Hepatocyte (in vitro differentiated cells): ENCODE measurements around the gene NR2E3.

Experiments used
- EZH2 ChIP-seq: fragments of 200-600 bp; sonication (generic); IDR thresholded peaks from 2 replicates; pipeline ENCODE4 v1.6.1; 2016; ENCODE audit warnings: antibody characterized with exemption, mild to moderate bottlenecking, borderline replicate concordance
- EZH2phosphoT487 ChIP-seq: fragments of 200-600 bp; sonication (generic); IDR thresholded peaks from one replicate; pipeline ENCODE4 v1.6.1; 2018; ENCODE audit warnings: antibody characterized with exemption, mild to moderate bottlenecking, low read depth, moderate library complexity; ENCODE audit not compliant: unreplicated experiment, severe bottlenecking
- TF ChIP-seq, protein P1 (sequence below): fragments of 200-600 bp; sonication (generic); IDR thresholded peaks from 2 replicates; pipeline ENCODE4 v1.5.1; 2016; ENCODE audit warnings: antibody characterized with exemption, mild to moderate bottlenecking; ENCODE audit not compliant: poor library complexity

DNA sequence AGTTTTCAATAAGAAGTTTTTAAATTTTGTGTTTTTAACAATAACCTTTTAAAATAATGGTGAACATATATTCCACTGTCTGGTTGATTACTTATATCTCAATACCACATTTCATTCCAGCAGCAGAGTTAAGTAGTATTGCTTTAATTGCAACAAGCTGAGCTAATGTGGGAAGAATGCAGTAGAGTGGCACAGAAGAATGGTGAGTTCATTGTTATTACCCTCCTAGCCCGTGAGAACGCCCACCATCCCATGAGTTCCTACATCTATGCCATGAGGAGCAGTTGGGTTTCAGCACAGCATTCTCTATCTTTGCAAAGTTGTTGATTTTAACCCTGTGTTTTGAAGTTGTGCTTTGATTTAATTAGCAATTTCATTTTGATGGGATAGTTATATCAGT is 17.8 kb upstream of the NR2E3 start:
- TF ChIP-seq EZH2, result no peak
- TF ChIP-seq, protein P1, sequence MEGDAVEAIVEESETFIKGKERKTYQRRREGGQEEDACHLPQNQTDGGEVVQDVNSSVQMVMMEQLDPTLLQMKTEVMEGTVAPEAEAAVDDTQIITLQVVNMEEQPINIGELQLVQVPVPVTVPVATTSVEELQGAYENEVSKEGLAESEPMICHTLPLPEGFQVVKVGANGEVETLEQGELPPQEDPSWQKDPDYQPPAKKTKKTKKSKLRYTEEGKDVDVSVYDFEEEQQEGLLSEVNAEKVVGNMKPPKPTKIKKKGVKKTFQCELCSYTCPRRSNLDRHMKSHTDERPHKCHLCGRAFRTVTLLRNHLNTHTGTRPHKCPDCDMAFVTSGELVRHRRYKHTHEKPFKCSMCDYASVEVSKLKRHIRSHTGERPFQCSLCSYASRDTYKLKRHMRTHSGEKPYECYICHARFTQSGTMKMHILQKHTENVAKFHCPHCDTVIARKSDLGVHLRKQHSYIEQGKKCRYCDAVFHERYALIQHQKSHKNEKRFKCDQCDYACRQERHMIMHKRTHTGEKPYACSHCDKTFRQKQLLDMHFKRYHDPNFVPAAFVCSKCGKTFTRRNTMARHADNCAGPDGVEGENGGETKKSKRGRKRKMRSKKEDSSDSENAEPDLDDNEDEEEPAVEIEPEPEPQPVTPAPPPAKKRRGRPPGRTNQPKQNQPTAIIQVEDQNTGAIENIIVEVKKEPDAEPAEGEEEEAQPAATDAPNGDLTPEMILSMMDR, result no peak
- no peak for TF ChIP-seq EZH2phosphoT487
